Hepatocyte (in vitro differentiated cells): ENCODE data around the gene NUP50. TPM values are rescaled to one million over a fixed set of nuclear protein-coding genes. Genes with fewer than 3 reads are reported as not detected.
A peak's percentile ranks its signal among the peaks of the same experiment; 100 is the strongest.

ENCODE experiments used
- DNase-seq: peaks from one replicate; pipeline ENCODE4 v3.0.0-alpha.2; 2016; ENCODE audit warnings: low spot score
- H2AFZ ChIP-seq: fragments of 200-600 bp; sonication (generic); 2 replicates; pipeline ENCODE4 v1.6.0; 2016; ENCODE audit warnings: antibody characterized with exemption, mild to moderate bottlenecking
- H3K27ac ChIP-seq: fragments of 200-600 bp; sonication (generic); 2 replicates; pipeline ENCODE4 v1.5.1; 2016; ENCODE audit warnings: mild to moderate bottlenecking
- H3K27me3 ChIP-seq: fragments of 200-600 bp; sonication (generic); 2 replicates; pipeline ENCODE4 v1.6.1; 2016
- H3K36me3 ChIP-seq: fragments of 200-600 bp; sonication (generic); replicated peaks from 2 replicates; pipeline ENCODE4 v1.5.1; 2016; ENCODE audit warnings: low read depth; ENCODE audit not compliant: insufficient read depth
- H3K4me1 ChIP-seq: fragments of 200-600 bp; sonication (generic); 2 replicates; pipeline ENCODE4 v1.5.1; 2016; ENCODE audit warnings: mild to moderate bottlenecking, moderate library complexity; ENCODE audit not compliant: insufficient read depth
- H3K4me2 ChIP-seq: fragments of 200-600 bp; sonication (generic); 2 replicates; pipeline ENCODE4 v1.6.0; 2016
- H3K4me3 ChIP-seq: fragments of 200-600 bp; sonication (generic); 2 replicates; pipeline ENCODE4 v1.5.1; 2016; ENCODE audit warnings: mild to moderate bottlenecking
- H3K79me2 ChIP-seq: fragments of 200-600 bp; sonication (generic); 2 replicates; pipeline ENCODE4 v1.6.0; 2017; ENCODE audit warnings: mild to moderate bottlenecking
- H3K9me2 ChIP-seq: fragments of 200-600 bp; sonication (generic); replicated peaks from 2 replicates; pipeline ENCODE4 v1.6.0; 2017; ENCODE audit warnings: mild to moderate bottlenecking; ENCODE audit not compliant: insufficient read depth
- H3K9me3 ChIP-seq: fragments of 200-600 bp; sonication (generic); 2 replicates; pipeline ENCODE4 v1.5.1; 2016; ENCODE audit warnings: low read depth, mild to moderate bottlenecking
- H4K20me1 ChIP-seq: fragments of 200-600 bp; sonication (generic); 2 replicates; pipeline ENCODE4 v1.6.0; 2016; ENCODE audit warnings: mild to moderate bottlenecking; ENCODE audit not compliant: insufficient read depth, poor library complexity, severe bottlenecking
- EZH2 ChIP-seq: fragments of 200-600 bp; sonication (generic); IDR thresholded peaks from 2 replicates; pipeline ENCODE4 v1.6.1; 2016; ENCODE audit warnings: antibody characterized with exemption, mild to moderate bottlenecking, borderline replicate concordance
- EZH2phosphoT487 ChIP-seq: fragments of 200-600 bp; sonication (generic); IDR thresholded peaks from one replicate; pipeline ENCODE4 v1.6.1; 2018; ENCODE audit warnings: antibody characterized with exemption, mild to moderate bottlenecking, low read depth, moderate library complexity; ENCODE audit not compliant: unreplicated experiment, severe bottlenecking
- WGBS: methylation state at CpG from one replicate; pipeline ENCODE4 v1.1.6; 2016; ENCODE audit warnings: low lambda C conversion rate; ENCODE audit errors: missing lambda C conversion rate; 5-methylcytosine and 5-hydroxymethylcytosine counted together
- microRNA counts: library from miRNA; unstranded; fragments of <30 nt; microRNA quantifications from one replicate; lab custom pipeline; 2017
- microRNA-seq: library from miRNA; unstranded; fragments of <30 nt; microRNA quantifications from one replicate; pipeline ENCODE4, GENCODE V29; 2017
- polyA plus RNA-seq: library from polyadenylated mRNA; unstranded; fragments of >200 nt; fragmentation: Nextera tagmentation; extraction: Ambion mirVana; gene quantifications from 2 replicates; pipeline ENCODE4 v1.2.1, GENCODE V29; 2016
- small RNA-seq: library from RNA; depleted of rRNA; stranded (forward); fragments of <200 nt; gene quantifications from one replicate; pipeline ENCODE3, GENCODE V24; 2014
- total RNA-seq: library from RNA; depleted of rRNA; stranded (reverse); fragments of >200 nt; gene quantifications from 2 replicates; pipeline ENCODE4 v1.2.3, GENCODE V29; 2014
- TF ChIP-seq, protein P1 (sequence below): fragments of 200-600 bp; sonication (generic); IDR thresholded peaks from 2 replicates; pipeline ENCODE4 v1.5.1; 2016; ENCODE audit warnings: antibody characterized with exemption, mild to moderate bottlenecking; ENCODE audit not compliant: poor library complexity

Gene NUP50
- total and polyA plus RNA-seq, 2 experiments from 2014 or later, result 16.0 to 43.8 TPM

GRCh38 chr22:45235851-45236342 lies 72.2 kb downstream of the NUP50 start:
- Histone ChIP-seq H3K4me2 (no peak overlapping the region), H2AFZ (no peak overlapping the region), H3K27me3 (no peaks in the 10 kb centered on the region), H4K20me1 (peaks cover 8% of the 10 kb centered on the region), H3K9me3 (no peaks in the 10 kb centered on the region), H3K4me1 (peaks cover 8% of the 10 kb centered on the region), H3K36me3 (no peaks in the 10 kb centered on the region), H3K9me2 (no peaks in the 10 kb centered on the region), H3K79me2 (peaks cover 47% of the 10 kb centered on the region), H3K27ac (no peak overlapping the region), H3K4me3 (no peak overlapping the region)
- no peak for TF ChIP-seq EZH2
- no peak for TF ChIP-seq EZH2phosphoT487
- TF ChIP-seq, protein P1, sequence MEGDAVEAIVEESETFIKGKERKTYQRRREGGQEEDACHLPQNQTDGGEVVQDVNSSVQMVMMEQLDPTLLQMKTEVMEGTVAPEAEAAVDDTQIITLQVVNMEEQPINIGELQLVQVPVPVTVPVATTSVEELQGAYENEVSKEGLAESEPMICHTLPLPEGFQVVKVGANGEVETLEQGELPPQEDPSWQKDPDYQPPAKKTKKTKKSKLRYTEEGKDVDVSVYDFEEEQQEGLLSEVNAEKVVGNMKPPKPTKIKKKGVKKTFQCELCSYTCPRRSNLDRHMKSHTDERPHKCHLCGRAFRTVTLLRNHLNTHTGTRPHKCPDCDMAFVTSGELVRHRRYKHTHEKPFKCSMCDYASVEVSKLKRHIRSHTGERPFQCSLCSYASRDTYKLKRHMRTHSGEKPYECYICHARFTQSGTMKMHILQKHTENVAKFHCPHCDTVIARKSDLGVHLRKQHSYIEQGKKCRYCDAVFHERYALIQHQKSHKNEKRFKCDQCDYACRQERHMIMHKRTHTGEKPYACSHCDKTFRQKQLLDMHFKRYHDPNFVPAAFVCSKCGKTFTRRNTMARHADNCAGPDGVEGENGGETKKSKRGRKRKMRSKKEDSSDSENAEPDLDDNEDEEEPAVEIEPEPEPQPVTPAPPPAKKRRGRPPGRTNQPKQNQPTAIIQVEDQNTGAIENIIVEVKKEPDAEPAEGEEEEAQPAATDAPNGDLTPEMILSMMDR, result no peak
- 91% methylated on average over 20 of the region's 20 CpGs for WGBS
- DNase-seq, result no peak

GRCh38 chr22:45237065-45237990 lies 73.6 kb downstream of the NUP50 start:
- no peak overlapping the region for H2AFZ ChIP-seq
- no peak for DNase-seq
- H3K9me2 ChIP-seq, result no peaks in the 10 kb centered on the region
- no peak for TF ChIP-seq EZH2phosphoT487
- TF ChIP-seq, protein P1, result no peak
- no peak for TF ChIP-seq EZH2
- H3K4me3 ChIP-seq, result no peak overlapping the region
- H3K79me2 ChIP-seq, result peaks cover 47% of the 10 kb centered on the region
- H3K9me3 ChIP-seq, result no peaks in the 10 kb centered on the region
- peaks cover 11% of the 10 kb centered on the region for H3K4me1 ChIP-seq
- WGBS, result 84% methylated on average over 15 of the region's 15 CpGs
- no peak overlapping the region for H3K4me2 ChIP-seq
- H3K36me3 ChIP-seq, result no peaks in the 10 kb centered on the region
- H3K27me3 ChIP-seq, result no peaks in the 10 kb centered on the region
- peaks cover 8% of the 10 kb centered on the region for H4K20me1 ChIP-seq
- H3K27ac ChIP-seq, result no peak overlapping the region

MicroRNA genes within 50 kb of the gene (microRNA counts, 767-probe panel; counts per million panel counts)
- microRNA hsa-miR-1249 (lab: Ali Mortazavi, UCI), result not detected

Small RNAs within 50 kb of the gene (microRNA-seq; reads per million reads assigned to microRNA genes)
- gene MIR1249, result 42.0 reads per million, percentile 50 among the genes with 10 or more reads in this experiment

Small RNAs within 50 kb of the gene (small RNA-seq; reads per million reads assigned to genes)
- 0.28 reads per million for gene MIR1249

Other genes with a start within 250 kb of the NUP50 start
- 0.40 and 1.9 TPM in 2 replicates for gene PHF21B, start 153.9 kb upstream of the NUP50 start, total RNA-seq
- 0.10 and 0.86 TPM in 2 replicates for gene PHF21B, start 153.9 kb upstream of the NUP50 start, polyA plus RNA-seq
- gene KIAA0930, start 77.0 kb downstream of the NUP50 start, total RNA-seq, result 30.9 and 62.9 TPM in 2 replicates
- gene KIAA0930, start 77.0 kb downstream of the NUP50 start, polyA plus RNA-seq, result 42.0 and 43.6 TPM in 2 replicates
- gene UPK3A, start 121.0 kb downstream of the NUP50 start, total RNA-seq, result 14.4 and 14.9 TPM in 2 replicates
- gene UPK3A, start 121.0 kb downstream of the NUP50 start, polyA plus RNA-seq, result 41.8 and 71.5 TPM in 2 replicates
- 65.7 and 94.2 TPM in 2 replicates for gene FAM118A, start 146.0 kb downstream of the NUP50 start, total RNA-seq
- 193 and 289 TPM in 2 replicates for gene FAM118A, start 146.0 kb downstream of the NUP50 start, polyA plus RNA-seq
- not detected in 2 replicates for gene SMC1B, start 249.7 kb downstream of the NUP50 start, total RNA-seq
- 0.10 TPM in 1 of 2 replicates, not detected in the other for gene SMC1B, start 249.7 kb downstream of the NUP50 start, polyA plus RNA-seq
- 0.48 and 0.50 TPM in 2 replicates for gene RIBC2, start 249.8 kb downstream of the NUP50 start, total RNA-seq
- 0.56 and 1.3 TPM in 2 replicates for gene RIBC2, start 249.8 kb downstream of the NUP50 start, polyA plus RNA-seq